ENCODE measurements around the gene ADGRF1. TPM values are rescaled to one million over a fixed set of nuclear protein-coding genes. Genes with fewer than 3 reads are reported as not detected.

The ADGRF1 gene
- total RNA-seq, 1 experiment from 2014 or later: 39.6 TPM

DNA sequence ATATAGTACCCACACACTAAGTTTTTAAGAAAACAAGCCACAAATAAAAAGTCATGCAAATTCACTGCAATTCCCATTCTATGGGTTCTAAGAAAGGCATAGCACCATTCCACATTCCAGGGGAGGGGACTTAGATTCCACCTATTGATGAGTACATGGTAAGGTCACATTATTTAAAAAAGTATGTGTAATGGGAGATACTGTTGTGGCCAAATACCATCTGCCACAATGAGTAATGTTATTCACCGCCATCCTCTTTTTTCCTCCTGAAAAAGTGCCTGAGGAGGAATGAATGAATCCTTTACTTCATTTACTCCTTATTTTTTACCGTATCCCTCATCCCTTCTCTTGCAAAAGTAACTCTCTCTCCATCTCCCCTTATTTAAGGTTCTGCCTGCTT is 27.0 kb upstream of the ADGRF1 start:
- Histone ChIP-seq H3K79me2 (ENCODE audit: insufficient read depth, low read length) (no peaks in the 10 kb centered on the region), H4K20me1 (ENCODE audit: insufficient read depth) (no peaks in the 10 kb centered on the region), H3K36me3 (ENCODE audit: control insufficient read depth in 1 of 2, insufficient read depth in 2 of 2, low read length in 2 of 2) (no peaks in the 10 kb centered on the region), H3K4me2 (ENCODE audit: low read length) (no peak overlapping the region), H3K27ac (ENCODE audit: low read depth, low read length) (no peak overlapping the region), H3K4me3 (replicated peaks in 1 of 2; ENCODE audit: low read depth in 1 of 2, low read length in 2 of 2) (no peak overlapping the region), H3K9ac (ENCODE audit: low read length) (no peak overlapping the region), H3K4me1 (ENCODE audit: control insufficient read depth in 1 of 2, insufficient read depth in 2 of 2, low read length in 2 of 2) (no peaks in the 10 kb centered on the region), H3K27me3 (ENCODE audit: insufficient read depth, low read length) (no peaks in the 10 kb centered on the region), H2AFZ (ENCODE audit: low read depth, low read length, poor library complexity, severe bottlenecking) (no peak overlapping the region), H3K9me3 (ENCODE audit: control insufficient read depth in 1 of 2, insufficient read depth in 1 of 2, low read depth in 1 of 2, low read length in 2 of 2) (no peaks in the 10 kb centered on the region), H3K9me2 (ENCODE audit: insufficient read depth) (no peaks in the 10 kb centered on the region)
- ChIA-PET CTCF (no interaction called here), POLR2A (no interaction called here), RAD21 (ENCODE audit: low non-redundant PET in 1 of 2, low total read pairs in 2 of 2, uncharacterized antibody in 2 of 2, unreplicated experiment in 2 of 2) (no interaction called here)
- BruUV-seq (replicated peaks): no TSS peak
- DNase-seq (ENCODE audit: low read depth, low spot score): no peak
- TF ChIP-seq SRF (IDR thresholded peaks at IDR 0.05; ENCODE audit: low read depth): no peak
- no peak for TF ChIP-seq YY1 (IDR thresholded peaks at IDR 0.05; ENCODE audit: extremely low read depth, insufficient replicate concordance, low read depth, low read length)
- TF ChIP-seq FOSL1 (IDR thresholded peaks at IDR 0.05; ENCODE audit: low read depth): no peak
- no peak for TF ChIP-seq EGR1 (IDR thresholded peaks at IDR 0.05; ENCODE audit: low read depth)
- TF ChIP-seq, protein P1, sequence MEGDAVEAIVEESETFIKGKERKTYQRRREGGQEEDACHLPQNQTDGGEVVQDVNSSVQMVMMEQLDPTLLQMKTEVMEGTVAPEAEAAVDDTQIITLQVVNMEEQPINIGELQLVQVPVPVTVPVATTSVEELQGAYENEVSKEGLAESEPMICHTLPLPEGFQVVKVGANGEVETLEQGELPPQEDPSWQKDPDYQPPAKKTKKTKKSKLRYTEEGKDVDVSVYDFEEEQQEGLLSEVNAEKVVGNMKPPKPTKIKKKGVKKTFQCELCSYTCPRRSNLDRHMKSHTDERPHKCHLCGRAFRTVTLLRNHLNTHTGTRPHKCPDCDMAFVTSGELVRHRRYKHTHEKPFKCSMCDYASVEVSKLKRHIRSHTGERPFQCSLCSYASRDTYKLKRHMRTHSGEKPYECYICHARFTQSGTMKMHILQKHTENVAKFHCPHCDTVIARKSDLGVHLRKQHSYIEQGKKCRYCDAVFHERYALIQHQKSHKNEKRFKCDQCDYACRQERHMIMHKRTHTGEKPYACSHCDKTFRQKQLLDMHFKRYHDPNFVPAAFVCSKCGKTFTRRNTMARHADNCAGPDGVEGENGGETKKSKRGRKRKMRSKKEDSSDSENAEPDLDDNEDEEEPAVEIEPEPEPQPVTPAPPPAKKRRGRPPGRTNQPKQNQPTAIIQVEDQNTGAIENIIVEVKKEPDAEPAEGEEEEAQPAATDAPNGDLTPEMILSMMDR (IDR thresholded peaks at IDR 0.05 in 2 of 3, conservative IDR thresholded peaks at IDR 0.05 in 1 of 3; ENCODE audit: borderline replicate concordance in 1 of 3, insufficient read depth in 1 of 3, low read depth in 2 of 3, low read length in 2 of 3): no peak
- TF ChIP-seq TCF7L2 (IDR thresholded peaks at IDR 0.05; ENCODE audit: borderline replicate concordance, extremely low read depth, insufficient read depth, insufficient read length): no peak
- TF ChIP-seq RAD21 (IDR thresholded peaks at IDR 0.05; ENCODE audit: low read depth): no peak
- TF ChIP-seq SIN3A (IDR thresholded peaks at IDR 0.05; ENCODE audit: low read depth): no peak
- TF ChIP-seq ZFX (IDR thresholded peaks at IDR 0.05): no peak
- TF ChIP-seq ZNF274 (IDR thresholded peaks at IDR 0.05; ENCODE audit: low read depth, low read length): no peak
- TF ChIP-seq, protein P2, sequence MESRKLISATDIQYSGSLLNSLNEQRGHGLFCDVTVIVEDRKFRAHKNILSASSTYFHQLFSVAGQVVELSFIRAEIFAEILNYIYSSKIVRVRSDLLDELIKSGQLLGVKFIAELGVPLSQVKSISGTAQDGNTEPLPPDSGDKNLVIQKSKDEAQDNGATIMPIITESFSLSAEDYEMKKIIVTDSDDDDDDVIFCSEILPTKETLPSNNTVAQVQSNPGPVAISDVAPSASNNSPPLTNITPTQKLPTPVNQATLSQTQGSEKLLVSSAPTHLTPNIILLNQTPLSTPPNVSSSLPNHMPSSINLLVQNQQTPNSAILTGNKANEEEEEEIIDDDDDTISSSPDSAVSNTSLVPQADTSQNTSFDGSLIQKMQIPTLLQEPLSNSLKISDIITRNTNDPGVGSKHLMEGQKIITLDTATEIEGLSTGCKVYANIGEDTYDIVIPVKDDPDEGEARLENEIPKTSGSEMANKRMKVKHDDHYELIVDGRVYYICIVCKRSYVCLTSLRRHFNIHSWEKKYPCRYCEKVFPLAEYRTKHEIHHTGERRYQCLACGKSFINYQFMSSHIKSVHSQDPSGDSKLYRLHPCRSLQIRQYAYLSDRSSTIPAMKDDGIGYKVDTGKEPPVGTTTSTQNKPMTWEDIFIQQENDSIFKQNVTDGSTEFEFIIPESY (IDR thresholded peaks at IDR 0.05; ENCODE audit: extremely low read depth, insufficient replicate concordance, low read length): no peak
- TF ChIP-seq CBX3 (IDR thresholded peaks at IDR 0.05; ENCODE audit: low read depth): no peak
- TF ChIP-seq, protein P3, sequence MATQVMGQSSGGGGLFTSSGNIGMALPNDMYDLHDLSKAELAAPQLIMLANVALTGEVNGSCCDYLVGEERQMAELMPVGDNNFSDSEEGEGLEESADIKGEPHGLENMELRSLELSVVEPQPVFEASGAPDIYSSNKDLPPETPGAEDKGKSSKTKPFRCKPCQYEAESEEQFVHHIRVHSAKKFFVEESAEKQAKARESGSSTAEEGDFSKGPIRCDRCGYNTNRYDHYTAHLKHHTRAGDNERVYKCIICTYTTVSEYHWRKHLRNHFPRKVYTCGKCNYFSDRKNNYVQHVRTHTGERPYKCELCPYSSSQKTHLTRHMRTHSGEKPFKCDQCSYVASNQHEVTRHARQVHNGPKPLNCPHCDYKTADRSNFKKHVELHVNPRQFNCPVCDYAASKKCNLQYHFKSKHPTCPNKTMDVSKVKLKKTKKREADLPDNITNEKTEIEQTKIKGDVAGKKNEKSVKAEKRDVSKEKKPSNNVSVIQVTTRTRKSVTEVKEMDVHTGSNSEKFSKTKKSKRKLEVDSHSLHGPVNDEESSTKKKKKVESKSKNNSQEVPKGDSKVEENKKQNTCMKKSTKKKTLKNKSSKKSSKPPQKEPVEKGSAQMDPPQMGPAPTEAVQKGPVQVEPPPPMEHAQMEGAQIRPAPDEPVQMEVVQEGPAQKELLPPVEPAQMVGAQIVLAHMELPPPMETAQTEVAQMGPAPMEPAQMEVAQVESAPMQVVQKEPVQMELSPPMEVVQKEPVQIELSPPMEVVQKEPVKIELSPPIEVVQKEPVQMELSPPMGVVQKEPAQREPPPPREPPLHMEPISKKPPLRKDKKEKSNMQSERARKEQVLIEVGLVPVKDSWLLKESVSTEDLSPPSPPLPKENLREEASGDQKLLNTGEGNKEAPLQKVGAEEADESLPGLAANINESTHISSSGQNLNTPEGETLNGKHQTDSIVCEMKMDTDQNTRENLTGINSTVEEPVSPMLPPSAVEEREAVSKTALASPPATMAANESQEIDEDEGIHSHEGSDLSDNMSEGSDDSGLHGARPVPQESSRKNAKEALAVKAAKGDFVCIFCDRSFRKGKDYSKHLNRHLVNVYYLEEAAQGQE (IDR thresholded peaks at IDR 0.05; ENCODE audit: low read depth): no peak
- no peak for TF ChIP-seq SP1 (IDR thresholded peaks at IDR 0.05; ENCODE audit: low read depth)
- TF ChIP-seq, protein P4, sequence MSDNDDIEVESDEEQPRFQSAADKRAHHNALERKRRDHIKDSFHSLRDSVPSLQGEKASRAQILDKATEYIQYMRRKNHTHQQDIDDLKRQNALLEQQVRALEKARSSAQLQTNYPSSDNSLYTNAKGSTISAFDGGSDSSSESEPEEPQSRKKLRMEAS (IDR thresholded peaks at IDR 0.05): no peak
- TF ChIP-seq POLR2A (IDR thresholded peaks at IDR 0.05; ENCODE audit: borderline replicate concordance, extremely low read depth, insufficient read depth, insufficient read length): no peak
- TF ChIP-seq CEBPB (IDR thresholded peaks at IDR 0.05; ENCODE audit: low read depth): no peak
- no peak for TF ChIP-seq POLR2AphosphoS5 (IDR thresholded peaks at IDR 0.05; ENCODE audit: low read depth, low read length)
- intact Hi-C loops (cut with micrococcal nuclease): no loop called here
- ATAC-seq: no peak
